ENCODE data around the gene TTYH1. TPM values are rescaled to one million over a fixed set of nuclear protein-coding genes. Genes with fewer than 3 reads are reported as not detected.
A peak's percentile ranks its signal among the peaks of the same experiment; 100 is the strongest.

Gene TTYH1
- total and polyA plus RNA-seq, 9 of the 15 experiments (the other 6 are each of a cell fraction or from before 2014, with no cell fraction given): 0.08 TPM; not detected in 8

GRCh38 chr19:54463531-54464043, 48.3 kb downstream of the TTYH1 start, which contains the start of gene LENG9 (continued):
- no peak for TF ChIP-seq MIER1 (IDR thresholded peaks at IDR 0.05; ENCODE audit: low read depth)
- TF ChIP-seq EZH2 (IDR thresholded peaks at IDR 0.05; ENCODE audit: borderline replicate concordance, low read depth, low read length): no peak
- no peak for TF ChIP-seq ZZZ3 (IDR thresholded peaks at IDR 0.05)
- TF ChIP-seq, protein P1, sequence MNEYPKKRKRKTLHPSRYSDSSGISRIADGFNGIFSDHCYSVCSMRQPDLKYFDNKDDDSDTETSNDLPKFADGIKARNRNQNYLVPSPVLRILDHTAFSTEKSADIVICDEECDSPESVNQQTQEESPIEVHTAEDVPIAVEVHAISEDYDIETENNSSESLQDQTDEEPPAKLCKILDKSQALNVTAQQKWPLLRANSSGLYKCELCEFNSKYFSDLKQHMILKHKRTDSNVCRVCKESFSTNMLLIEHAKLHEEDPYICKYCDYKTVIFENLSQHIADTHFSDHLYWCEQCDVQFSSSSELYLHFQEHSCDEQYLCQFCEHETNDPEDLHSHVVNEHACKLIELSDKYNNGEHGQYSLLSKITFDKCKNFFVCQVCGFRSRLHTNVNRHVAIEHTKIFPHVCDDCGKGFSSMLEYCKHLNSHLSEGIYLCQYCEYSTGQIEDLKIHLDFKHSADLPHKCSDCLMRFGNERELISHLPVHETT (CRISPR knock-in tag; conservative IDR thresholded peaks at IDR 0.05 in 1 of 2, IDR thresholded peaks at IDR 0.05 in 1 of 2): peak in 1 of 2 experiments; percentile 78; a peak in 2 of 4 replicates
- no peak for TF ChIP-seq MTF1 (CRISPR knock-in tag; IDR thresholded peaks at IDR 0.05; ENCODE audit: borderline replicate concordance)
- TF ChIP-seq, protein P2, sequence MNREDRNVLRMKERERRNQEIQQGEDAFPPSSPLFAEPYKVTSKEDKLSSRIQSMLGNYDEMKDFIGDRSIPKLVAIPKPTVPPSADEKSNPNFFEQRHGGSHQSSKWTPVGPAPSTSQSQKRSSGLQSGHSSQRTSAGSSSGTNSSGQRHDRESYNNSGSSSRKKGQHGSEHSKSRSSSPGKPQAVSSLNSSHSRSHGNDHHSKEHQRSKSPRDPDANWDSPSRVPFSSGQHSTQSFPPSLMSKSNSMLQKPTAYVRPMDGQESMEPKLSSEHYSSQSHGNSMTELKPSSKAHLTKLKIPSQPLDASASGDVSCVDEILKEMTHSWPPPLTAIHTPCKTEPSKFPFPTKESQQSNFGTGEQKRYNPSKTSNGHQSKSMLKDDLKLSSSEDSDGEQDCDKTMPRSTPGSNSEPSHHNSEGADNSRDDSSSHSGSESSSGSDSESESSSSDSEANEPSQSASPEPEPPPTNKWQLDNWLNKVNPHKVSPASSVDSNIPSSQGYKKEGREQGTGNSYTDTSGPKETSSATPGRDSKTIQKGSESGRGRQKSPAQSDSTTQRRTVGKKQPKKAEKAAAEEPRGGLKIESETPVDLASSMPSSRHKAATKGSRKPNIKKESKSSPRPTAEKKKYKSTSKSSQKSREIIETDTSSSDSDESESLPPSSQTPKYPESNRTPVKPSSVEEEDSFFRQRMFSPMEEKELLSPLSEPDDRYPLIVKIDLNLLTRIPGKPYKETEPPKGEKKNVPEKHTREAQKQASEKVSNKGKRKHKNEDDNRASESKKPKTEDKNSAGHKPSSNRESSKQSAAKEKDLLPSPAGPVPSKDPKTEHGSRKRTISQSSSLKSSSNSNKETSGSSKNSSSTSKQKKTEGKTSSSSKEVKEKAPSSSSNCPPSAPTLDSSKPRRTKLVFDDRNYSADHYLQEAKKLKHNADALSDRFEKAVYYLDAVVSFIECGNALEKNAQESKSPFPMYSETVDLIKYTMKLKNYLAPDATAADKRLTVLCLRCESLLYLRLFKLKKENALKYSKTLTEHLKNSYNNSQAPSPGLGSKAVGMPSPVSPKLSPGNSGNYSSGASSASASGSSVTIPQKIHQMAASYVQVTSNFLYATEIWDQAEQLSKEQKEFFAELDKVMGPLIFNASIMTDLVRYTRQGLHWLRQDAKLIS (CRISPR knock-in tag; IDR thresholded peaks at IDR 0.05): no peak
- no peak for TF ChIP-seq FOXM1 (IDR thresholded peaks at IDR 0.05; ENCODE audit: low read depth)
- peak; percentile 28; the same call in 1 of the 2 replicates for TF ChIP-seq FOXM1 (CRISPR knock-in tag; IDR thresholded peaks at IDR 0.05; ENCODE audit: low read depth)
- TF ChIP-seq ESRRB (CRISPR knock-in tag; IDR thresholded peaks at IDR 0.05; ENCODE audit: borderline replicate concordance): no peak
- TF ChIP-seq HNRNPUL1 (IDR thresholded peaks at IDR 0.05; ENCODE audit: low read length): no peak
- TF ChIP-seq ATF1 (CRISPR knock-in tag; IDR thresholded peaks at IDR 0.05): no peak
- no peak for TF ChIP-seq ATF1 (tag; IDR thresholded peaks at IDR 0.05)
- TF ChIP-seq ZNF830 (CRISPR knock-in tag; IDR thresholded peaks at IDR 0.05): no peak
- no peak for TF ChIP-seq MEIS2 (IDR thresholded peaks at IDR 0.05; ENCODE audit: partially characterized antibody)
- TF ChIP-seq NFE2 (IDR thresholded peaks at IDR 0.05; ENCODE audit: low read depth): no peak
- no peak for TF ChIP-seq KAT7 (CRISPR knock-in tag; IDR thresholded peaks at IDR 0.05; ENCODE audit: borderline replicate concordance)
- no peak for TF ChIP-seq ZHX1 (conservative IDR thresholded peaks at IDR 0.05; ENCODE audit: low read length)
- TF ChIP-seq TCF7 (IDR thresholded peaks at IDR 0.05; ENCODE audit: borderline replicate concordance): 0 out of 2 replicates have a peak, but pooled peaks have one; percentile 35
- TF ChIP-seq DACH1 (IDR thresholded peaks at IDR 0.05; ENCODE audit: partially characterized antibody): no peak
- TF ChIP-seq ZNF589 (CRISPR knock-in tag; IDR thresholded peaks at IDR 0.05; ENCODE audit: low read depth): no peak
- TF ChIP-seq ZNF184 (CRISPR knock-in tag; IDR thresholded peaks at IDR 0.05): no peak
- TF ChIP-seq MECOM (CRISPR knock-in tag; IDR thresholded peaks at IDR 0.05): no peak
- no peak for TF ChIP-seq HDAC2 (IDR thresholded peaks at IDR 0.05)

Measured in K562 (cell line).